ENCODE measurements around the gene PDF.

DNA sequence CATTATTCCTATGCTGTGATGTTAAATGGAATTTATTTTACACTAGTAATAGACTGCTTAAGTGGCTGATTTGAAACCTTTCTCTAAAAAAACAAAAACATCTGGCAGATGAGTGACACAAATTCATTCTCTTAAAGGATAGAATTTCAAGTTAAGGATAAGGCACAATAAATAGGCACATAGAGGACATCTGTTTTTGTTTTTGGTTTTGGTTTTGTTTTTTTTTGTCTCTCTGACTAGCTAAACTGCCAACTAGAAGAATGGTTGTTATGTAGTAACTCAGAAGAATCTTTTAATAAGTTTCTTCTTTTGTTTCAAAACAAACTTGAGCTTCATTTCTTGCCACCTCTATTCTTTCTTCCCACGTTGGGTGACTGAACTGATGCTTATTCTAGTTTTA lies 24.4 kb downstream of the PDF start:
- TF ChIP-seq YY1 (IDR thresholded peaks at IDR 0.05; ENCODE audit: insufficient read depth, insufficient read length) (no peak), ZNF274 (IDR thresholded peaks at IDR 0.05; ENCODE audit: low read depth, low read length) (no peak)
